ENCODE results near the gene GPLD1.
"Not testable (repeated sequence)": the region's sequence is repeated elsewhere in the genome, so short reads cannot be mapped to it uniquely, and the experiment has no call there.

The GPLD1 gene

GRCh38 chr6:24517659-24518543 lies 28.5 kb upstream of the GPLD1 start:
- Histone ChIP-seq H3F3A (ENCODE audit: insufficient read depth) (peaks cover 27% of the 10 kb centered on the region), H3K36me3 (ENCODE audit: low read length) (no peaks in the 10 kb centered on the region), H4K20me1 (ENCODE audit: low read depth, low read length) (no peaks in the 10 kb centered on the region), H3K9me2 (replicated peaks; ENCODE audit: insufficient read depth, low read length) (no peaks in the 10 kb centered on the region), H3K9ac (ENCODE audit: low read length) (peak overlapping the region; percentile 51), H2AFZ (ENCODE audit: low read depth, low read length, severe bottlenecking) (peak overlapping the region; percentile 29), H3K79me2 (ENCODE audit: insufficient read depth, low read length) (no peaks in the 10 kb centered on the region), H3K4me3 (ENCODE audit: insufficient read depth, low read length, poor library complexity, severe bottlenecking) (peak overlapping the region; percentile 8), H3K27me3 (ENCODE audit: low read length) (no peaks in the 10 kb centered on the region), H3K4me2 (ENCODE audit: low read depth, low read length, poor library complexity, severe bottlenecking) (peak overlapping the region; percentile 58), H3K27ac (ENCODE audit: low read depth, low read length) (peak overlapping the region; percentile 74), H3K9me3 (ENCODE audit: insufficient read depth, low read length) (no peaks in the 10 kb centered on the region)
- TF ChIP-seq EZH2phosphoT487 (conservative IDR thresholded peaks at IDR 0.05; ENCODE audit: low read length) (no peak), CTCF (IDR thresholded peaks at IDR 0.05; ENCODE audit: insufficient read depth, low read length, poor library complexity, severe bottlenecking) (no peak)

GRCh38 chr6:24513602-24514001 lies 24.2 kb upstream of the GPLD1 start:
- Histone ChIP-seq H3K79me2 (ENCODE audit: insufficient read depth, low read length) (no peaks in the 10 kb centered on the region), H3K36me3 (ENCODE audit: low read length) (no peaks in the 10 kb centered on the region), H3K27ac (ENCODE audit: low read depth, low read length) (peak overlapping the region; percentile 15), H3K4me3 (ENCODE audit: insufficient read depth, low read length, poor library complexity, severe bottlenecking) (no peak overlapping the region), H3K9ac (ENCODE audit: low read length) (peak overlapping the region; percentile 0; the same call in 1 of the 2 replicates), H3K4me2 (ENCODE audit: low read depth, low read length, poor library complexity, severe bottlenecking) (peak overlapping the region; percentile 33), H3K9me2 (replicated peaks; ENCODE audit: insufficient read depth, low read length) (no peaks in the 10 kb centered on the region), H2AFZ (ENCODE audit: low read depth, low read length, severe bottlenecking) (no peak overlapping the region), H3K9me3 (ENCODE audit: insufficient read depth, low read length) (no peaks in the 10 kb centered on the region), H3F3A (ENCODE audit: insufficient read depth) (peaks cover 1% of the 10 kb centered on the region; the same call in 1 of the 2 replicates), H4K20me1 (ENCODE audit: low read depth, low read length) (no peaks in the 10 kb centered on the region), H3K27me3 (ENCODE audit: low read length) (no peaks in the 10 kb centered on the region)
- peak; percentile 59 for TF ChIP-seq CTCF (IDR thresholded peaks at IDR 0.05; ENCODE audit: insufficient read depth, low read length, poor library complexity, severe bottlenecking)
- TF ChIP-seq EZH2phosphoT487 (conservative IDR thresholded peaks at IDR 0.05; ENCODE audit: low read length): no peak

GRCh38 chr6:24511976-24512375 lies 22.6 kb upstream of the GPLD1 start:
- not testable (repeated sequence) for H3K27me3 ChIP-seq (ENCODE audit: low read length); H2AFZ ChIP-seq (ENCODE audit: low read depth, low read length, severe bottlenecking); H3K79me2 ChIP-seq (ENCODE audit: insufficient read depth, low read length); H3K27ac ChIP-seq (ENCODE audit: low read depth, low read length); H3K9me3 ChIP-seq (ENCODE audit: insufficient read depth, low read length); H3K36me3 ChIP-seq (ENCODE audit: low read length); H3F3A ChIP-seq (ENCODE audit: insufficient read depth); H3K4me3 ChIP-seq (ENCODE audit: insufficient read depth, low read length, poor library complexity, severe bottlenecking); H3K9me2 ChIP-seq (replicated peaks; ENCODE audit: insufficient read depth, low read length); H3K4me2 ChIP-seq (ENCODE audit: low read depth, low read length, poor library complexity, severe bottlenecking); H4K20me1 ChIP-seq (ENCODE audit: low read depth, low read length); H3K9ac ChIP-seq (ENCODE audit: low read length)

Data from SU-DHL-6 (cell line).